Mucosa of stomach (tissue), 1 donor: ENCODE data around the gene TTYH3.

Experiments
- H3K27me3 ChIP-seq: one replicate; pipeline ENCODE4 v1.7.0; 2013; ENCODE audit warnings: mild to moderate bottlenecking, low read length; ENCODE audit not compliant: control insufficient read depth, insufficient read depth
- H3K36me3 ChIP-seq: one replicate; pipeline ENCODE4 v1.7.0; 2013; ENCODE audit warnings: low read length; ENCODE audit not compliant: control insufficient read depth, insufficient read depth
- H3K4me1 ChIP-seq: one replicate; pipeline ENCODE4 v1.7.0; 2013; ENCODE audit warnings: mild to moderate bottlenecking, low read length; ENCODE audit not compliant: control insufficient read depth, insufficient read depth
- H3K4me3 ChIP-seq: one replicate; pipeline ENCODE4 v1.7.0; 2013; ENCODE audit warnings: low read length
- H3K9ac ChIP-seq: one replicate; pipeline ENCODE4 v1.7.0; 2013; ENCODE audit warnings: mild to moderate bottlenecking, low read length, moderate library complexity
- H3K9me3 ChIP-seq: one replicate; pipeline ENCODE4 v1.7.0; 2013; ENCODE audit warnings: mild to moderate bottlenecking, low read length, moderate library complexity; ENCODE audit not compliant: control insufficient read depth
- donor health status: Pancreatic carcinoma.

TTYH3 gene

DNA sequence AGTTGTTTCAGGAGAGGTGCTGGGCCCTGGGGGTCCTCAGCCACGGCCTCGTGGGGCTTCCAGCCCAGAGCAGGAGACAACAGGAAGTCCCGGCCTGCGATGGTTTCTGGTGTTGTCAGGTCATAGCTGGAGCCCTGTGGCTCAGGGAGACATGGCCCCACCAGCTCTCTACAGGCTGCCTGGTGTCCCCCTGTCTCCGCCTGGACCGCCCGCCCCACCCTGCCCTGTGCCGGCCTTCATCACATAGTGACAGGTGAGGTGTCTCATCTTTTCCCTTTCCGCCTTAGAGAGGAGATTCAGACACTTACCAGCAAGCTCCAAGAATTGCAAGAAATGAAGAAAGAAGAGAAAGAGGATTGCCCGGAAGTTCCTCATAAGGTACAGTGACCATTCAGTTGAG is 37.2 kb upstream of the TTYH3 start:
- no peaks in the 10 kb centered on the region for H3K4me1 ChIP-seq
- H3K36me3 ChIP-seq = peaks cover 16% of the 10 kb centered on the region
- H3K9ac ChIP-seq = no peak overlapping the region
- no peaks in the 10 kb centered on the region for H3K9me3 ChIP-seq
- no peaks in the 10 kb centered on the region for H3K27me3 ChIP-seq
- H3K4me3 ChIP-seq = no peak overlapping the region

GRCh38 chr7:2595258-2595860 is 36.4 kb upstream of the TTYH3 start:
- Histone ChIP-seq H3K4me1 (no peaks in the 10 kb centered on the region), H3K9me3 (no peaks in the 10 kb centered on the region), H3K27me3 (no peaks in the 10 kb centered on the region), H3K9ac (no peak overlapping the region), H3K36me3 (peaks cover 13% of the 10 kb centered on the region), H3K4me3 (no peak overlapping the region)

DNA sequence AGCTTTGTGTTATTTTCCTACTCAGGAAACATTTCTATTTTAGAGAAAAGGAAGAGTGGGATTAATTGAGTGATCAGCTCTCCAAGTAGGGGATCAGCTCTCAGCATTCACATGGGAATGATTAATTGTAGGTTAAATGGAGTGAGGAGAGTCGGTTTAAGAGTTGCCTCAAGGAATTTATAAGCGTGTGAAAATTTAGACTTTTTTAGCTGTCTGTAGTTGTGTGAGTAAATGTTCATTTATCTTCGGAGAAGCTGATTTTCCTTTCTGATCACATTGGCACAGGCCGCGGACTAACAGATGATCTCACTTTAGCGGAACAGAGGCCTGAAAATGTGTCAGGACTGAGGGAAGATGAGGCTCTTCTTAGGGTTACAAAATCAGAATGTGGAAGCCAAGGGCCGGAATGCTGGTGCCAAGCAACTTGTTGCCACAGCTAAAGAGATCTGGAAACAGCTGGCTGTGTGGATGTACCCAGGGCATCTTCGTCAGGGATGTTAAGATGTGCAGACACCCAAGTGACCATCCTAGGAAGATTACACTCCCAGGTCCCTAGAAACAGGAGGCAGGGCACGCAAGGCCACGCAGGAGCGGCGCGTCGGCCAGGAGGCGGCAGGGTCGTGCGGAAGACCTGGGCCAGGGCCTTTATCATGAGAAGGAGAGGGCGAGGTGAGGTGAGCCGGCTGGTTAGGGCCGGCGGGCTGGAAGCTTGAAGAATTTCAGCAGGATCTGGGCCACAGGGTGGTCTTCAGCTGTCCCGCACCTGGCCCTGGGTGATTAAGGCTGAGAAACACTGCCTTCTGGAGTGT is 35.1 kb upstream of the TTYH3 start:
- H3K36me3 ChIP-seq = peaks cover 18% of the 10 kb centered on the region

GRCh38 chr7:2597273-2597640 is 34.5 kb upstream of the TTYH3 start:
- no peak overlapping the region for H3K9ac ChIP-seq
- H3K4me3 ChIP-seq = no peak overlapping the region
- no peaks in the 10 kb centered on the region for H3K27me3 ChIP-seq
- H3K4me1 ChIP-seq = no peaks in the 10 kb centered on the region
- H3K36me3 ChIP-seq = peaks cover 18% of the 10 kb centered on the region
- no peaks in the 10 kb centered on the region for H3K9me3 ChIP-seq

More for the DNA sequence above, 35.1 kb upstream of the TTYH3 start:
- Histone ChIP-seq H3K27me3 (no peaks in the 10 kb centered on the region), H3K4me3 (no peak overlapping the region), H3K4me1 (no peaks in the 10 kb centered on the region), H3K9ac (no peak overlapping the region), H3K9me3 (no peaks in the 10 kb centered on the region)

DNA sequence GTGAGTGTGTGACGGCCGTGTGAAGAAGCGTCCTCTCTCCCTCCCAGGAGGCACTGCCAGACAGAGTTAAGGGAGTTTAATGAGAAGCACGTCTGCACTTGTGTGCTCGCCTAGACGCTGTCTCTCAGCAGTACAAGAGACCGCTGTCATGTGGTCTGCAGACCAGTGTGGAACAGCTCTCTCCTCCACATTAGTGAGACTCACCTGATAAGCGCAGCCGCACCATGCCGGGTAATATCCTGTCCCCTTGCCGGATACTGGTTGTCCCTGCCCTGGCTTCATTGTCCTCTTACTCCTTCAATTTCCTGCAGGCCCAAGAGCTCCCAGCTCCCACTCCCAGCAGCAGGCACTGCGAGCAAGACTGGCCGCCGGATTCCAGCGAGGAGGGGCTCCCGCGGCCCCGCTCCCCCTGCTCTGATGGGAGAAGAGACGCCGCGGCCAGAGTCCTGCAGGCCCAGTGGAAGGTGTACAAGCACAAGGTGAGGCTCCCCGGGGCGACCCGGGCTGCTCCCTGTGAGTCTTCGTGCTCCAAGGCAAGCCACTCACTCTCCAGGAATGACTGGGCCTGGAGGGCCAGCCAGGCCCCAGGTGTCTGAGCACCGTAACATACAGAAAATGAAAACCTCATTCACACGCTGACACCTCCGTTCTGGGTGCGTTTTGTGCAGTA is 33.5 kb upstream of the TTYH3 start:
- no peak overlapping the region for H3K4me3 ChIP-seq
- no peaks in the 10 kb centered on the region for H3K9me3 ChIP-seq
- no peaks in the 10 kb centered on the region for H3K4me1 ChIP-seq
- peaks cover 18% of the 10 kb centered on the region for H3K36me3 ChIP-seq
- H3K27me3 ChIP-seq = no peaks in the 10 kb centered on the region
- no peak overlapping the region for H3K9ac ChIP-seq

- Histone ChIP-seq H3K9ac (no peak overlapping the region), H3K4me3 (no peak overlapping the region), H3K27me3 (no peaks in the 10 kb centered on the region), H3K9me3 (no peaks in the 10 kb centered on the region), H3K4me1 (no peaks in the 10 kb centered on the region), H3K36me3 (peaks cover 9% of the 10 kb centered on the region)
Measured at GRCh38 chr7:2601065-2601464, 30.7 kb upstream of the TTYH3 start.

DNA sequence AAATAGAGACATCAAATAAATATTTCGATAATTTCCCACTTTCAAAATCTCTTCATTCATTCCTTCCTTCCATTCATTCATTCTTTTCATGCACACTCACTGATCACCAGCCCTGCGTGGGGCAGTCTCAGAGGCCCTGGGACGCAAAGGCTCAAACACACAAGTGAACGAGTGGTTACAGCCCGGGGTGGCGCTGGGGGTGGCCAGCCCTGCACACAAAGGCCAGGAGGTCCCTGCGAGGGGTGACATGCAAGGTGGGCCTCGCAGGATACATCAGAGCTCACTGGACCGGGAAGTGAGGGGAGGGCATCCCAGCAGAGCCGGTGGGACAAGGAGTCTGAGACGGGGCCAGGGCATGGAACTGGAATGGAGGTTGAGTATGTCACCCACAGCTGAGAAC is 29.9 kb upstream of the TTYH3 start:
- Histone ChIP-seq H3K36me3 (peaks cover 9% of the 10 kb centered on the region), H3K9ac (no peak overlapping the region), H3K27me3 (no peaks in the 10 kb centered on the region), H3K9me3 (no peaks in the 10 kb centered on the region), H3K4me3 (no peak overlapping the region), H3K4me1 (no peaks in the 10 kb centered on the region)

- Histone ChIP-seq H3K9ac (no peak overlapping the region), H3K27me3 (no peaks in the 10 kb centered on the region), H3K4me1 (no peaks in the 10 kb centered on the region), H3K36me3 (peaks cover 9% of the 10 kb centered on the region), H3K4me3 (no peak overlapping the region), H3K9me3 (no peaks in the 10 kb centered on the region)
Measured at GRCh38 chr7:2602406-2603043, 29.3 kb upstream of the TTYH3 start.

GRCh38 chr7:2603044-2603965 is 28.5 kb upstream of the TTYH3 start:
- Histone ChIP-seq H3K36me3 (peaks cover 8% of the 10 kb centered on the region), H3K4me3 (no peak overlapping the region)

GRCh38 chr7:2604608-2605174 is 27.1 kb upstream of the TTYH3 start:
- peaks cover 5% of the 10 kb centered on the region for H3K36me3 ChIP-seq
- H3K9ac ChIP-seq = no peak overlapping the region
- H3K9me3 ChIP-seq = no peaks in the 10 kb centered on the region
- no peaks in the 10 kb centered on the region for H3K4me1 ChIP-seq
- no peak overlapping the region for H3K4me3 ChIP-seq
- no peaks in the 10 kb centered on the region for H3K27me3 ChIP-seq

More at GRCh38 chr7:2603044-2603965, 28.5 kb upstream of the TTYH3 start:
- H3K9me3 ChIP-seq = no peaks in the 10 kb centered on the region
- no peak overlapping the region for H3K9ac ChIP-seq
- H3K4me1 ChIP-seq = no peaks in the 10 kb centered on the region
- no peaks in the 10 kb centered on the region for H3K27me3 ChIP-seq
